Measurements from ENCODE around the gene BBLN. TPM values are rescaled to one million over a fixed set of nuclear protein-coding genes. Genes with fewer than 3 reads are reported as not detected.

The BBLN gene
- total and polyA plus RNA-seq, 2 of the 4 experiments (the other 2 are of a cell fraction) = 25.1 to 103 TPM

- H2BK5ac ChIP-seq (ENCODE audit: low read depth, low read length, poor library complexity, severe bottlenecking) = no peak overlapping the region
- no peak overlapping the region for H3K23ac ChIP-seq (ENCODE audit: low read depth, low read length)
- no peaks in the 10 kb centered on the region for H3K79me1 ChIP-seq (ENCODE audit: low read depth in 1 of 2, low read length in 2 of 2)
- no peak overlapping the region for H4K5ac ChIP-seq (ENCODE audit: low read depth, low read length)
- no peak overlapping the region for H2AK5ac ChIP-seq (ENCODE audit: low read depth, low read length)
- H3K4me1 ChIP-seq (ENCODE audit: control insufficient read depth, insufficient read depth, low read length) = no peaks in the 10 kb centered on the region
- H4K20me1 ChIP-seq (ENCODE audit: insufficient read depth, low read length) = no peaks in the 10 kb centered on the region
- no peak overlapping the region for H2AK9ac ChIP-seq (replicated peaks; ENCODE audit: low read depth, low read length, poor library complexity)
- H2BK120ac ChIP-seq (ENCODE audit: low read depth, low read length) = no peak overlapping the region
- H2BK20ac ChIP-seq (ENCODE audit: low read depth, low read length) = no peak overlapping the region
- ChIA-PET POLR2A (ENCODE audit: unreplicated experiment) (interaction anchor here (0.7 kb wide), 1 partner anchor 17 kb away, joined by 3 read pairs; the partner anchor contains the start of gene BBLN), CTCF (no interaction called here)
- no peak overlapping the region for H3K4me3 ChIP-seq (ENCODE audit: insufficient read depth, low read depth, low read length)
- in situ Hi-C loops (cut with MboI; ENCODE audit: low sequenced_read_pairs) (no loop called here), intact Hi-C loops (cut with micrococcal nuclease) (no loop called here), dilution Hi-C loops (cut with HindIII; ENCODE audit: low sequenced_read_pairs, unreplicated experiment) (no loop called here)
- H3K56ac ChIP-seq (ENCODE audit: extremely low read depth, insufficient read depth, low read length) = no peak overlapping the region
- H3K27me3 ChIP-seq (ENCODE audit: control insufficient read depth, insufficient read depth, low read length) = peaks cover 2% of the 10 kb centered on the region; the same call in 1 of the 2 replicates
- no TSS peak for BruUV-seq (replicated peaks)
- no peak overlapping the region for H3K27ac ChIP-seq (ENCODE audit: insufficient read depth, low read length)
- no peak overlapping the region for H4K8ac ChIP-seq (ENCODE audit: low read depth in 2 of 2, low read length in 2 of 2)
- H2AFZ ChIP-seq (replicated peaks; ENCODE audit: low read length, poor library complexity) = no peak overlapping the region
- H3K4ac ChIP-seq (ENCODE audit: low read depth, low read length) = no peak overlapping the region
- no peak overlapping the region for H3K9ac ChIP-seq (ENCODE audit: low read depth, low read length)
- no peak overlapping the region for H3K4me2 ChIP-seq (ENCODE audit: low read depth, low read length)
- H4K91ac ChIP-seq (ENCODE audit: insufficient read depth, low read depth, low read length) = no peak overlapping the region
- no peak for TF ChIP-seq MXI1 (IDR thresholded peaks at IDR 0.05; ENCODE audit: borderline replicate concordance, low read depth, low read length)
- no peak for TF ChIP-seq USF2 (IDR thresholded peaks at IDR 0.05; ENCODE audit: low read depth, low read length)
- TF ChIP-seq MAFK (IDR thresholded peaks at IDR 0.05; ENCODE audit: low read depth, low read length) = no peak
- no peak for TF ChIP-seq RCOR1 (IDR thresholded peaks at IDR 0.05; ENCODE audit: insufficient replicate concordance, low read length)
- TF ChIP-seq CHD1 (IDR thresholded peaks at IDR 0.05; ENCODE audit: low read depth, low read length) = no peak
- H2BK15ac ChIP-seq (ENCODE audit: low read depth, low read length) = no peak overlapping the region
- no peak overlapping the region for H3K14ac ChIP-seq (replicated peaks; ENCODE audit: low read depth, low read length)
- ATAC-seq (ENCODE audit: low read depth) (no peak), DNase-seq (no peak)
- no CpG with 5 or more reads among the region's 2 CpGs for WGBS, 2 experiments (ENCODE audit: extremely low coverage in 2 of 2, insufficient read length in 1 of 2)
- H3K9me1 ChIP-seq (ENCODE audit: insufficient read depth, low read length) = 0 out of 2 replicates have a peak, but pooled peaks cover 2% of the 10 kb centered on the region
- H3K9me3 ChIP-seq (ENCODE audit: control insufficient read depth, insufficient read depth, low read length) = no peaks in the 10 kb centered on the region
- H3K36me3 ChIP-seq (ENCODE audit: control insufficient read depth, insufficient read depth, low read length) = no peaks in the 10 kb centered on the region
- no peak overlapping the region for H3K18ac ChIP-seq (ENCODE audit: low read depth, low read length)
Measured at GRCh38 chr9:128142596-128142995, 17.5 kb upstream of the BBLN start.
